H1 (cell line): ENCODE measurements around the gene TUBA4B. TPM values are rescaled to one million over a fixed set of nuclear protein-coding genes. Genes with fewer than 3 reads are reported as not detected.

Experiments used
- CTCF ChIA-PET: fragments of 300-600 bp; sonication (Branson Sonifier 250); formaldehyde crosslinking; loops from one replicate; lab custom pipeline; 2021; ENCODE audit not compliant: partially characterized antibody; lab: Charles Lee
- POLR2A ChIA-PET: fragments of 300-600 bp; sonication (Branson Sonifier 250); formaldehyde crosslinking; loops from one replicate; lab custom pipeline; 2021; ENCODE audit warnings: inconsistent platforms; ENCODE audit not compliant: partially characterized antibody; lab: Charles Lee
- DNase-seq, 2 experiments: peaks; one replicate each; pipeline versions ENCODE4 v3.0.0 to v3.0.0-alpha.2; 2010 to 2022; ENCODE audit warnings: low spot score in 2 of 2, low read depth in 1 of 2, mixed read lengths in 1 of 2
- FAIRE-seq: peaks from 2 replicates; lab custom pipeline; 2011; peaks lifted over from hg19 to GRCh38; lab: Jason Lieb, UNC
- H2AFZ ChIP-seq: 2 replicates; pipeline ENCODE4 v1.8.1; 2012; ENCODE audit warnings: low read length, inconsistent platforms
- H2AK5ac ChIP-seq: 2 replicates; pipeline ENCODE4 v1.6.1; 2013; ENCODE audit warnings: low read depth, low read length
- H2BK120ac ChIP-seq: replicated peaks from 2 replicates; pipeline ENCODE3; 2013; ENCODE audit warnings: low read depth, low read length, inconsistent platforms
- H2BK12ac ChIP-seq: 2 replicates; pipeline ENCODE4 v1.6.1; 2013; ENCODE audit warnings: low read depth, low read length
- H2BK15ac ChIP-seq: 2 replicates; pipeline ENCODE4 v1.6.1; 2013; ENCODE audit warnings: low read length
- H2BK20ac ChIP-seq: 2 replicates; pipeline ENCODE4 v1.6.1; 2013; ENCODE audit warnings: low read length
- H2BK5ac ChIP-seq: 2 replicates; pipeline ENCODE4 v1.6.1; 2013; ENCODE audit warnings: low read depth, low read length
- H3K14ac ChIP-seq: 2 replicates; pipeline ENCODE4 v1.6.1; 2013; ENCODE audit warnings: inconsistent platforms; ENCODE audit not compliant: insufficient read length
- H3K18ac ChIP-seq: 2 replicates; pipeline ENCODE4 v1.6.1; 2013; ENCODE audit warnings: low read length; ENCODE audit errors: extremely low read depth
- H3K23ac ChIP-seq: 2 replicates; pipeline ENCODE4 v1.6.1; 2013; ENCODE audit warnings: inconsistent platforms; ENCODE audit not compliant: insufficient read length
- H3K23me2 ChIP-seq: 2 replicates; pipeline ENCODE4 v1.6.1; 2013; ENCODE audit warnings: low read depth, low read length
- H3K27ac ChIP-seq: 2 replicates; pipeline ENCODE4 v1.6.1; 2011; ENCODE audit warnings: low read depth, low read length, inconsistent platforms
- H3K27me3 ChIP-seq, 4 experiments: replicated peaks in 1 of 4; 1 replicate in 1 of 4; 2 replicates in 3 of 4; pipeline versions ENCODE4 v1.6.1 to v1.8.1; 2011 to 2013; ENCODE audit warnings: low read length in 3 of 4, mild to moderate bottlenecking in 3 of 4, inconsistent platforms in 2 of 4, mixed read lengths in 2 of 4, moderate library complexity in 1 of 4; ENCODE audit not compliant: control insufficient read depth in 3 of 4, insufficient read depth in 3 of 4; ENCODE audit errors: extremely low read depth in 1 of 4
- H3K36me3 ChIP-seq, 4 experiments: 2 replicates each; pipeline versions ENCODE4 v1.6.1 to v1.8.1; 2011 to 2013; ENCODE audit warnings: mild to moderate bottlenecking in 4 of 4, low read length in 3 of 4, moderate library complexity in 2 of 4, control low read depth in 1 of 4, inconsistent platforms in 1 of 4; ENCODE audit not compliant: insufficient read depth in 4 of 4, control insufficient read depth in 2 of 4
- H3K4ac ChIP-seq: replicated peaks from 2 replicates; pipeline ENCODE3; 2013; ENCODE audit warnings: low read length, low read depth, mixed read lengths, inconsistent platforms; ENCODE audit not compliant: insufficient read length
- H3K4me1 ChIP-seq, 4 experiments: replicated peaks in 1 of 4; 1 replicate in 1 of 4; 2 replicates in 3 of 4; pipeline versions ENCODE4 v1.6.1 to v1.8.1; 2011 to 2013; ENCODE audit warnings: low read length in 3 of 4, inconsistent platforms in 2 of 4, mixed read lengths in 1 of 4; ENCODE audit not compliant: insufficient read depth in 4 of 4, control insufficient read depth in 3 of 4
- H3K4me2 ChIP-seq, 2 experiments: 2 replicates each; pipeline versions ENCODE4 v1.6.1 to v1.8.1; 2011 to 2013; ENCODE audit warnings: low read depth in 2 of 2, low read length in 2 of 2, control low read depth in 1 of 2, inconsistent platforms in 1 of 2, mild to moderate bottlenecking in 1 of 2; ENCODE audit not compliant: insufficient read depth in 1 of 2
- H3K4me3 ChIP-seq, 4 experiments: fragments of 200-600, 300-600 bp in 1 of 4; sonication (generic), shearing (Covaris generic), sonication (Bioruptor Twin) in 1 of 4; 2 replicates each; pipeline versions ENCODE4 v1.5.1 to v1.8.1; 2011 to 2016; ENCODE audit warnings: low read length in 4 of 4, low read depth in 3 of 4, control low read depth in 2 of 4, inconsistent platforms in 2 of 4, mild to moderate bottlenecking in 2 of 4, mixed read lengths in 1 of 4, moderate library complexity in 1 of 4; ENCODE audit not compliant: insufficient read depth in 2 of 4; ENCODE audit errors: extremely low read depth in 1 of 4
- H3K56ac ChIP-seq: replicated peaks from 2 replicates; pipeline ENCODE3; 2013; ENCODE audit warnings: low read depth, mild to moderate bottlenecking, mixed read lengths, low read length, inconsistent platforms; ENCODE audit not compliant: insufficient read length
- H3K79me1 ChIP-seq: 2 replicates; pipeline ENCODE4 v1.6.1; 2013; ENCODE audit warnings: low read depth, low read length, control low read depth
- H3K79me2 ChIP-seq, 2 experiments: 2 replicates each; pipeline versions ENCODE4 v1.6.1 to v1.8.1; 2012 to 2013; ENCODE audit warnings: low read length in 2 of 2, mild to moderate bottlenecking in 2 of 2, inconsistent platforms in 1 of 2; ENCODE audit not compliant: insufficient read depth in 2 of 2, control insufficient read depth in 1 of 2
- H3K9ac ChIP-seq, 4 experiments: replicated peaks in 1 of 4; 1 replicate in 1 of 4; 2 replicates in 3 of 4; pipeline versions ENCODE4 v1.6.1 to v1.8.1; 2011 to 2013; ENCODE audit warnings: low read depth in 3 of 4, low read length in 3 of 4, control low read depth in 2 of 4, mild to moderate bottlenecking in 2 of 4, moderate library complexity in 2 of 4, inconsistent platforms in 1 of 4; ENCODE audit errors: extremely low read depth in 1 of 4
- H3K9me3 ChIP-seq, 2 experiments: 2 replicates each; pipeline versions ENCODE4 v1.6.1 to v1.8.1; 2012 to 2013; ENCODE audit warnings: mild to moderate bottlenecking in 2 of 2, moderate library complexity in 2 of 2, control low read depth in 1 of 2, inconsistent platforms in 1 of 2, low read depth in 1 of 2, low read length in 1 of 2, mixed read lengths in 1 of 2; ENCODE audit not compliant: insufficient read depth in 2 of 2
- H4K20me1 ChIP-seq, 2 experiments: replicated peaks in 1 of 2; 2 replicates each; pipeline versions ENCODE3 to v1.8.1; 2011 to 2013; ENCODE audit warnings: inconsistent platforms in 2 of 2, low read length in 2 of 2, mild to moderate bottlenecking in 1 of 2; ENCODE audit not compliant: insufficient read depth in 2 of 2, control insufficient read depth in 1 of 2
- H4K5ac ChIP-seq: 2 replicates; pipeline ENCODE4 v1.6.1; 2013; ENCODE audit warnings: low read length, low read depth, mixed read lengths, inconsistent platforms; ENCODE audit not compliant: insufficient read length
- H4K8ac ChIP-seq: 2 replicates; pipeline ENCODE4 v1.8.0; 2013; ENCODE audit warnings: mild to moderate bottlenecking, moderate library complexity, low read length, inconsistent platforms; ENCODE audit not compliant: insufficient read depth; ENCODE audit errors: extremely low read depth
- H4K91ac ChIP-seq: replicated peaks from 2 replicates; pipeline ENCODE3; 2013; ENCODE audit warnings: low read length, mixed read lengths, inconsistent platforms; ENCODE audit not compliant: insufficient read length
- ASH2L ChIP-seq: fragments of 200-600, 300-600 bp; sonication (generic); IDR thresholded peaks from one replicate; pipeline ENCODE4 v1.7.1; 2017; ENCODE audit warnings: low read length
- BACH1 ChIP-seq: IDR thresholded peaks from 2 replicates; pipeline ENCODE4 v1.6.1; 2012; ENCODE audit warnings: low read length, improper control_type of control experiment
- BCL11A ChIP-seq, 2 experiments: IDR thresholded peaks; one replicate each; pipeline ENCODE4 v1.6.1; 2011; ENCODE audit warnings: low read depth in 2 of 2, low read length in 2 of 2, mild to moderate bottlenecking in 2 of 2
- CTCF ChIP-seq, 3 experiments: IDR thresholded peaks; 1 replicate in 2 of 3; 2 replicates in 1 of 3; pipeline versions ENCODE4 v1.5.1 to v1.6.1; 2011; ENCODE audit warnings: low read length in 3 of 3, mild to moderate bottlenecking in 3 of 3, inconsistent platforms in 2 of 3, low read depth in 1 of 3, moderate library complexity in 1 of 3; ENCODE audit not compliant: insufficient read depth in 1 of 3; ENCODE audit errors: control extremely low read depth in 1 of 3
- EZH2 ChIP-seq: fragments of 200-600 bp; sonication (generic); IDR thresholded peaks from 2 replicates; pipeline ENCODE4 v1.7.1; 2012; ENCODE audit warnings: low read depth, mild to moderate bottlenecking, moderate library complexity, low read length, inconsistent platforms; ENCODE audit not compliant: severe bottlenecking
- KDM4A ChIP-seq: IDR thresholded peaks from one replicate; pipeline ENCODE4 v1.7.1; 2012; ENCODE audit warnings: low read depth, mild to moderate bottlenecking, moderate library complexity, low read length, inconsistent platforms; ENCODE audit not compliant: severe bottlenecking
- PHF8 ChIP-seq: fragments of 200-600 bp; sonication (generic); conservative IDR thresholded peaks from 2 replicates; pipeline ENCODE4 v1.7.1; 2012; ENCODE audit warnings: low read depth, mild to moderate bottlenecking, inconsistent platforms, low read length, moderate library complexity
- SIN3A ChIP-seq, 2 experiments: IDR thresholded peaks in 1 of 2; conservative IDR thresholded peaks in 1 of 2; 2 replicates each; pipeline ENCODE4 v1.6.1; 2011 to 2012; ENCODE audit warnings: low read length in 2 of 2, improper control_type of control experiment in 1 of 2, low read depth in 1 of 2, mild to moderate bottlenecking in 1 of 2
- SIRT6 ChIP-seq: IDR thresholded peaks from one replicate; pipeline ENCODE4 v1.7.1; 2012; ENCODE audit warnings: low read length, inconsistent platforms
- TBP ChIP-seq: IDR thresholded peaks from 2 replicates; pipeline ENCODE4 v1.6.1; 2011; ENCODE audit warnings: low read depth, low read length, improper control_type of control experiment
- TEAD4 ChIP-seq: IDR thresholded peaks from 2 replicates; pipeline ENCODE4 v1.6.1; 2012; ENCODE audit warnings: low read depth, low read length, inconsistent platforms, mixed read lengths
- WGBS, 2 experiments: shearing (Covaris generic) in 1 of 2; methylation state at CpG; one replicate each; pipeline versions ENCODE4 v1.1.6 to v1.1.7; 2013 to 2015; ENCODE audit warnings: low lambda C conversion rate in 2 of 2, mixed read lengths in 2 of 2, inconsistent platforms in 1 of 2, low coverage in 1 of 2, missing lambda C conversion rate in 1 of 2; ENCODE audit not compliant: insufficient replicate concordance in 2 of 2, insufficient coverage in 1 of 2, insufficient read length in 1 of 2; ENCODE audit errors: extremely low coverage in 1 of 2, missing lambda C conversion rate in 1 of 2; 5-methylcytosine and 5-hydroxymethylcytosine counted together
- polyA plus RNA-seq, 7 experiments: library from polyadenylated mRNA; depleted of rRNA in 3 of 7; stranded (reverse) in 5 of 7; unstranded in 2 of 7; fragments of >200 nt in 5 of 7; fragments of 200-250 nt in 2 of 7; gene quantifications; 1 replicate in 5 of 7; 2 replicates in 1 of 7; 4 replicates in 1 of 7; pipeline versions ENCODE4 v1.2.1 to v1.2.3, GENCODE V29; 2011 to 2013; ENCODE audit warnings: missing spikeins in 2 of 7, mixed read lengths in 2 of 7
- total RNA-seq: library from RNA; stranded (reverse); fragmentation: NEBNext Ultra II Directional; extraction: Animal tissue kit (Norgen Biotek cat#: 25700); gene quantifications from 2 replicates; pipeline ENCODE4 v1.2.1, GENCODE V29; 2021

The TUBA4B gene
- total and polyA plus RNA-seq, 2 of the 8 experiments (the other 6 are each of a cell fraction or from before 2014, with no cell fraction given): 0.08 to 0.24 TPM

- H2BK20ac ChIP-seq: no peak overlapping the region
- no peak overlapping the region for H2BK15ac ChIP-seq
- no peak overlapping the region; the same call in 1 of the 2 replicates for H2AK5ac ChIP-seq
- no peak overlapping the region for H2AFZ ChIP-seq
- no peak overlapping the region for H3K14ac ChIP-seq
- H3K36me3 ChIP-seq: no peaks in the 10 kb centered on the region
- H3K79me2 ChIP-seq: no peaks in the 10 kb centered on the region
- H3K23me2 ChIP-seq: no peaks in the 10 kb centered on the region
- H3K79me1 ChIP-seq: no peaks in the 10 kb centered on the region; the same call in 1 of the 2 replicates
- H3K4me3 ChIP-seq: no peak overlapping the region
- H3K23ac ChIP-seq: no peak overlapping the region
- H3K4me1 ChIP-seq: peaks cover 0 to 4% (median 3%) of the 10 kb centered on the region in 4 experiments; a peak in 4 of 7 replicates
- H2BK120ac ChIP-seq: no peak overlapping the region
- DNase-seq (no peak), FAIRE-seq (no peak)
- ChIA-PET CTCF (interaction anchor here (0.6 to 13.4 kb wide), 33 partner anchors 8 to 305 kb away, joined by 3 to 118 read pairs (median 4); partner anchors contain the start of genes DNAJB2, GLB1L, PTPRN and STK16), POLR2A (interaction anchor here (1.0 to 3.7 kb wide), 4 partner anchors 13 to 54 kb away, joined by 3 to 19 read pairs (median 4); partner anchors contain the start of genes DNAJB2, GLB1L and STK16)
- no peak overlapping the region for H2BK12ac ChIP-seq
- H3K9me3 ChIP-seq: no peaks in the 10 kb centered on the region
- H4K91ac ChIP-seq: no peak overlapping the region
- no peaks in the 10 kb centered on the region for H4K20me1 ChIP-seq
- H4K8ac ChIP-seq: no peak overlapping the region; the same call in 1 of the 2 replicates
- H3K4me2 ChIP-seq: no peak overlapping the region
- H3K27me3 ChIP-seq: peaks cover 0 to 27% (median 15%) of the 10 kb centered on the region in 4 experiments; a peak in 6 of 7 replicates
- no peak overlapping the region for H4K5ac ChIP-seq
- H3K4ac ChIP-seq: no peak overlapping the region
- no peak overlapping the region for H3K18ac ChIP-seq
- H2BK5ac ChIP-seq: no peak overlapping the region
- no peak overlapping the region for H3K9ac ChIP-seq
- H3K56ac ChIP-seq: no peak overlapping the region
- 90% methylated on average over 4 of the region's 5 CpGs; no CpG with 5 or more reads in 1 of the 2 experiments for WGBS, 2 experiments
- H3K27ac ChIP-seq: no peak overlapping the region
- TF ChIP-seq SIN3A (conservative IDR thresholded peaks at IDR 0.05 in 1 of 2, IDR thresholded peaks at IDR 0.05 in 1 of 2; ENCODE audit: low read depth in 1 of 2, low read length in 2 of 2) (no peak), KDM4A (no peak), SIRT6 (no peak), TBP (no peak), CTCF (IDR thresholded peaks at IDR 0.05; ENCODE audit: control extremely low read depth in 1 of 3, insufficient read depth in 1 of 3, low read depth in 1 of 3, low read length in 3 of 3) (no peak), PHF8 (no peak), ASH2L (no peak), TEAD4 (no peak), BCL11A (IDR thresholded peaks at IDR 0.05; ENCODE audit: low read depth in 2 of 2, low read length in 2 of 2) (no peak), BACH1 (no peak), EZH2 (no peak)
These were observed 47.0 kb downstream of the TUBA4B start for GRCh38 chr2:219300022-219300421.
